Ammon's horn (tissue), 1 donor: ENCODE results near the gene LENEP.

Source experiments
- DNase-seq: peaks from one replicate; pipeline ENCODE4 v3.0.0-alpha.2; 2016; ENCODE audit warnings: low spot score

LENEP gene

GRCh38 chr1:154999571-155000410 is 6.4 kb downstream of the LENEP start:
- DNase-seq = no peak

GRCh38 chr1:155000411-155000725 is 7.0 kb downstream of the LENEP start:
- no peak for DNase-seq

GRCh38 chr1:155000726-155001424 is 7.5 kb downstream of the LENEP start:
- DNase-seq = peak; percentile 83

- no peak for DNase-seq
Observed at GRCh38 chr1:155001425-155001674, 8.0 kb downstream of the LENEP start.

- DNase-seq = peak; percentile 100
Observed at GRCh38 chr1:155001675-155002463, 8.5 kb downstream of the LENEP start.

- no peak for DNase-seq
Observed at GRCh38 chr1:155002464-155003226, 9.3 kb downstream of the LENEP start, which contains the start of gene ZBTB7B. TSS of gene ZBTB7B (plus strand) at chr1:155002802. CDS start at chr1:155014661, 11,859 bp downstream.

- DNase-seq = no peak
Observed at GRCh38 chr1:155003227-155003765, 9.9 kb downstream of the LENEP start.

GRCh38 chr1:155003766-155004351 is 10.5 kb downstream of the LENEP start:
- peak; percentile 61 for DNase-seq

- no peak for DNase-seq
Observed at GRCh38 chr1:155004352-155005075, 11.1 kb downstream of the LENEP start.

GRCh38 chr1:155005076-155006011 is 12.0 kb downstream of the LENEP start:
- DNase-seq = peak; percentile 76

- peak; percentile 80 for DNase-seq
Observed at GRCh38 chr1:155006601-155007101, 13.3 kb downstream of the LENEP start.

GRCh38 chr1:155007251-155007828 is 14.0 kb downstream of the LENEP start:
- DNase-seq = peak; percentile 59

- DNase-seq = no peak
Observed at GRCh38 chr1:155008015-155008941, 14.9 kb downstream of the LENEP start.

GRCh38 chr1:155009221-155009711 is 15.9 kb downstream of the LENEP start:
- DNase-seq = no peak

GRCh38 chr1:155009742-155010141 is 16.4 kb downstream of the LENEP start:
- no peak for DNase-seq

- DNase-seq = no peak
Observed at GRCh38 chr1:155010211-155010918, 17.0 kb downstream of the LENEP start.

- DNase-seq = no peak
Observed at GRCh38 chr1:155011004-155011416, 17.6 kb downstream of the LENEP start.
